ENCODE measurements around the gene ANKRD1.
A peak's percentile ranks its signal among the peaks of the same experiment; 100 is the strongest.

Gene ANKRD1

GRCh38 chr10:90924552-90924951, 3.7 kb upstream of the ANKRD1 start:
- DNase-seq (ENCODE audit: low spot score) (no peak), ATAC-seq (ENCODE audit: low read depth) (no peak)
- Histone ChIP-seq H3K27me3 (ENCODE audit: insufficient read depth, poor library complexity, severe bottlenecking) (no peaks in the 10 kb centered on the region), H3K36me3 (ENCODE audit: low read depth) (no peaks in the 10 kb centered on the region), H3K4me3 (ENCODE audit: severe bottlenecking) (no peak overlapping the region), H3K4me1 (ENCODE audit: insufficient read depth, poor library complexity, severe bottlenecking) (peaks cover 11% of the 10 kb centered on the region), H3K27ac (ENCODE audit: poor library complexity, severe bottlenecking) (no peak overlapping the region), H3K9me3 (ENCODE audit: severe bottlenecking) (no peaks in the 10 kb centered on the region)
- no peak for TF ChIP-seq CTCF (IDR thresholded peaks at IDR 0.05; ENCODE audit: poor library complexity, severe bottlenecking)

- Histone ChIP-seq H3K36me3 (ENCODE audit: low read depth) (no peaks in the 10 kb centered on the region), H3K9me3 (ENCODE audit: severe bottlenecking) (no peaks in the 10 kb centered on the region), H3K27me3 (ENCODE audit: insufficient read depth, poor library complexity, severe bottlenecking) (no peaks in the 10 kb centered on the region), H3K4me1 (ENCODE audit: insufficient read depth, poor library complexity, severe bottlenecking) (peaks cover 11% of the 10 kb centered on the region), H3K27ac (ENCODE audit: poor library complexity, severe bottlenecking) (no peak overlapping the region), H3K4me3 (ENCODE audit: severe bottlenecking) (no peak overlapping the region)
- no peak for TF ChIP-seq CTCF (IDR thresholded peaks at IDR 0.05; ENCODE audit: poor library complexity, severe bottlenecking)
- no peak for DNase-seq (ENCODE audit: low spot score)
- no peak for ATAC-seq (ENCODE audit: low read depth)
Observed at GRCh38 chr10:90923111-90923731, 2.3 kb upstream of the ANKRD1 start.

GRCh38 chr10:90921906-90922305, 1.0 kb upstream of the ANKRD1 start:
- H3K4me3 ChIP-seq (ENCODE audit: severe bottlenecking) = no peak overlapping the region
- no peaks in the 10 kb centered on the region for H3K9me3 ChIP-seq (ENCODE audit: severe bottlenecking)
- no peaks in the 10 kb centered on the region for H3K27me3 ChIP-seq (ENCODE audit: insufficient read depth, poor library complexity, severe bottlenecking)
- DNase-seq (ENCODE audit: low spot score) (no peak), ATAC-seq (ENCODE audit: low read depth) (no peak)
- peak overlapping the region; percentile 28 for H3K27ac ChIP-seq (ENCODE audit: poor library complexity, severe bottlenecking)
- no peaks in the 10 kb centered on the region for H3K36me3 ChIP-seq (ENCODE audit: low read depth)
- peaks cover 11% of the 10 kb centered on the region for H3K4me1 ChIP-seq (ENCODE audit: insufficient read depth, poor library complexity, severe bottlenecking)
- no peak for TF ChIP-seq CTCF (IDR thresholded peaks at IDR 0.05; ENCODE audit: poor library complexity, severe bottlenecking)

DNA sequence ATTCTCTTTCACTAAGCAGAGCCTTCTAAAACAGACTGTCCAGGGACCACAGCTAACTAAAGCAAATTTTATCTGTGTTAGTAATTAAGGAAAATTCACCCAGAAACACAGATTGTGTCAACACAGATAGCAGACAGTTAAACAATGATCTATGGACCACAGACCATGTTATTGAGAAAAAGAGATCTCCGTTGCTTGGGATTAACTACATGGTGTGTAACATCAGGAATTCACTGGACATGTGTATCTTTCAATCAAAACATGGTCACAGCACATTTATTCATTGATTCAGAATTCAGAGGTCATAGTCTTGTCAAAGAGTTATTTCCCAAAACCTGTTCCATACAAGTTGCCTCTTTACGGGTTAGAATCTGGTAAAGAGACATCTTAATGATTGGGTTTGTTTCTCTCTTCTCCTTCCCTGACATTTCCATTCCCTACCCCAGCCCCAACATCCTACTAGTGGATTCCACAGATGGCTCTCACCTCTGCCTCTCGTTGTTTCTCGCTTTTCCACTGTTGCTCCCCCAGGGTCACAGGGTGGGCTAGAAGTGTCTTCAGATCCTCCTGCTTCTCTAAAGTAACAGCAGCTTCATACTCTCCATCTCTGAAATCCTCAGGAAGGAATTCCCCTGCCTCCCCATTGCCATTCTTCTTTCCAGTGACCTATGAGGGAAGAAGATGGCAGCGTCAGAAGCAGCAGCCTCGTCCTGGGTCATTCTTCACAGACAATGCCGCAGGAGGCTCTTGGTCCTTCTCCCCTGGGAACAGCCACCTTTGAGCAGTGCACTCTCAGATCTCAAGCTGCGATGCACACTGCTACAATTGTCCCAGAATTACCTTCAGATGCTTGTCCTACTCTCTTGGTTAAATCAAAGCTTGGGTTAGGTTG, 958 bp downstream of the ANKRD1 start:
- H3K9me3 ChIP-seq (ENCODE audit: severe bottlenecking) = no peaks in the 10 kb centered on the region
- no peak for DNase-seq (ENCODE audit: low spot score)
- H3K36me3 ChIP-seq (ENCODE audit: low read depth) = no peaks in the 10 kb centered on the region
- no peak overlapping the region for H3K27ac ChIP-seq (ENCODE audit: poor library complexity, severe bottlenecking)
- no peak overlapping the region for H3K4me3 ChIP-seq (ENCODE audit: severe bottlenecking)
- H3K27me3 ChIP-seq (ENCODE audit: insufficient read depth, poor library complexity, severe bottlenecking) = no peaks in the 10 kb centered on the region
- ATAC-seq (ENCODE audit: low read depth) = no peak
- peaks cover 11% of the 10 kb centered on the region for H3K4me1 ChIP-seq (ENCODE audit: insufficient read depth, poor library complexity, severe bottlenecking)
- TF ChIP-seq CTCF (IDR thresholded peaks at IDR 0.05; ENCODE audit: poor library complexity, severe bottlenecking) = no peak

DNA sequence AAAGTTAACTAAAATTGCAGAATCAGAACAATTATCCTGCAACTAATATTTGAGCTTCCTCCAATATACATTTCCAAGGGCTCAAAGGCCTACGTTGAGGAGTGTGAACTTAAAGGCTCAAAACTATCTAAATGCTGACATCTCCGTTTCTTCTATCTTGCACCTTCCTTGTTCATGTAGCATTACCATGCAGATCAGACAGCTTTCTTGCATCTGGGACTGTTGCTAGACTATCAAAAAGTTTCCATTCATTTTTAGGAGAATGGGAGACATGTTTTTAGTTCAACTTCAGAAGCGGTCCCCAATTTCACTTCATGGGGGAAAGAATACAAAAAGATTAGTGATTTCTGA, 2.9 kb downstream of the ANKRD1 start:
- no peak overlapping the region for H3K4me3 ChIP-seq (ENCODE audit: severe bottlenecking)
- no peaks in the 10 kb centered on the region for H3K27me3 ChIP-seq (ENCODE audit: insufficient read depth, poor library complexity, severe bottlenecking)
- H3K36me3 ChIP-seq (ENCODE audit: low read depth) = no peaks in the 10 kb centered on the region
- H3K27ac ChIP-seq (ENCODE audit: poor library complexity, severe bottlenecking) = no peak overlapping the region
- no peak for DNase-seq (ENCODE audit: low spot score)
- no peak for ATAC-seq (ENCODE audit: low read depth)
- no peak for TF ChIP-seq CTCF (IDR thresholded peaks at IDR 0.05; ENCODE audit: poor library complexity, severe bottlenecking)
- no peaks in the 10 kb centered on the region for H3K9me3 ChIP-seq (ENCODE audit: severe bottlenecking)
- H3K4me1 ChIP-seq (ENCODE audit: insufficient read depth, poor library complexity, severe bottlenecking) = peaks cover 11% of the 10 kb centered on the region
